Activated T-cell treated with anti-CD3 and anti-CD28 coated beads, Interleukin-2, amount 50 U/mL, for 4 hours (primary cell): Measurements from ENCODE around the gene DIRAS2. TPM values are rescaled to one million over a fixed set of nuclear protein-coding genes. Genes with fewer than 3 reads are reported as not detected.

Experiments
- ATAC-seq, 2 donors: fragments of 200-7000 bp; cut with Tn5 transposase; one replicate each; pipeline ENCODE4 v1.10.0; 2021
- DNase-seq: peaks from one replicate; pipeline ENCODE4 v3.0.0-alpha.2; 2020
- H3K27me3 Mint-ChIP-seq: one replicate; pipeline ENCODE4 v1.8.0; 2021; ENCODE audit warnings: low read depth, mixed read lengths
- H3K36me3 Mint-ChIP-seq: one replicate; pipeline ENCODE4 v1.8.0; 2022; ENCODE audit warnings: mixed read lengths; ENCODE audit not compliant: insufficient read depth
- H3K4me1 Mint-ChIP-seq: one replicate; pipeline ENCODE4 v1.8.0; 2021; ENCODE audit warnings: low read depth, mixed read lengths
- H3K4me3 Mint-ChIP-seq: one replicate; pipeline ENCODE4 v1.8.0; 2021; ENCODE audit warnings: mild to moderate bottlenecking, moderate library complexity, mixed read lengths
- H3K9me3 Mint-ChIP-seq: one replicate; pipeline ENCODE4 v1.8.0; 2021; ENCODE audit warnings: mixed read lengths
- total RNA-seq, 3 donors: library from RNA; stranded (reverse); gene quantifications; one replicate each; pipeline ENCODE4 v1.2.1, GENCODE V29; 2021

DIRAS2 gene
- total RNA-seq, 3 donors from 2014 or later = 0.05 TPM; not detected in 2

DNA sequence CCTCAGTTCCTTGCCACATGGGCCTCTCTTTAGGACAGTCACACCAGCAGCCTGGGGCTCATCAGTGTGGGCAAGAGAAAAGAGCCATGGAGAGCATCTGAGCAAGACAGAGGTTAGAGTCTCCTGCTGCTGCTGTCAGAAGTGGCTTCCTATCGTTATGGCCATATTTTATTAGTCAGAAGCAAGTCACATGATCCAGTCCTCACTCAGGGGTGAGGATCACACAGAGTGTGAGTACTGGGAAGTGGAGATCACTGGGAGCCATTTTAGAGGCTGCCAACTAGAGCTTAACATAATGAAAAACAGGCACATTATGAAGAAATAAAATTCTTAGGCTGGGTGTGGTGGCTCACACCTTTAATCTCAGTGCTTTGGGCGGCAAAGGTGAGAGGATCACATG lies 62.0 kb downstream of the DIRAS2 start:
- H3K36me3 Mint-ChIP-seq = no peaks in the 10 kb centered on the region

GRCh38 chr9:90579181-90579580 lies 63.4 kb downstream of the DIRAS2 start:
- no peaks in the 10 kb centered on the region for H3K36me3 Mint-ChIP-seq
- DNase-seq (no peak), ATAC-seq (no peak)
- peaks cover 9% of the 10 kb centered on the region for H3K27me3 Mint-ChIP-seq
- H3K4me3 Mint-ChIP-seq = no peak overlapping the region
- peaks cover 4% of the 10 kb centered on the region for H3K9me3 Mint-ChIP-seq
- H3K4me1 Mint-ChIP-seq = no peaks in the 10 kb centered on the region

More for the DNA sequence above, 62.0 kb downstream of the DIRAS2 start:
- no peaks in the 10 kb centered on the region for H3K4me1 Mint-ChIP-seq
- peaks cover 5% of the 10 kb centered on the region for H3K9me3 Mint-ChIP-seq
- ATAC-seq (no peak), DNase-seq (no peak)
- peaks cover 4% of the 10 kb centered on the region for H3K27me3 Mint-ChIP-seq
- H3K4me3 Mint-ChIP-seq = no peak overlapping the region

DNA sequence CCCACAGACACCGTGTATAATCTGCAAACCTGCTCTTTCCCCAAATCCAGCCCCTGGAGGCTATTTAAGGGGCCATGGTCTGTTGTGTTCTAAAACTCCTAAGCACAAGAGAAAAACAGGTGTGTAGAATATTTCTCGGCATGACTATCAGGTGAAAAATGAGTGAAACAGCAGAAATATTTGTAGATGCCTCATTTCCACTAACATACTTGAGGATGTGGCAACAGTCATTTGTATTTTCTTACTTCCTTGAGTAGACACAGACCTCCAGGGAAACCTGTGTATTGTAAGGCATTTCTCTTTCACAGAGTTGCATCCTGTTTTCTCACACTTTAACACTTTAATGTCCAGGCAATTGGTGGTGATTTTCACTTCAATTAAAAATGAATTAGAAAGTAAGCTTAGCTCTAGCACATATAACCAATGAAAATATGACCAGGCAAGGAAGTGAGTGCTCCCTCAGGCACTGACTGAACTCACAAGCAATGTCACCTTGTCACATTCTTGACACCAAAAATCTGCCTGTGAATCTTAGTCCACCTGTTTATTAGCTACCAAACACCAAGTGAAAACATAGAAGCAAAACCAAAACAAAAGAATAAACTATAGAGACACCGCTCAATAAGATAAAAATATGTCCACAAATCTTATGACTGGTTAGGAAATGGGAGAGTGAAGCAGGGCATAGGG lies 64.4 kb downstream of the DIRAS2 start:
- no peak overlapping the region for H3K4me3 Mint-ChIP-seq
- H3K9me3 Mint-ChIP-seq = peaks cover 7% of the 10 kb centered on the region
- ATAC-seq = no peak
- no peaks in the 10 kb centered on the region for H3K4me1 Mint-ChIP-seq
- DNase-seq = no peak
- peaks cover 13% of the 10 kb centered on the region for H3K27me3 Mint-ChIP-seq
- H3K36me3 Mint-ChIP-seq = no peaks in the 10 kb centered on the region

DNA sequence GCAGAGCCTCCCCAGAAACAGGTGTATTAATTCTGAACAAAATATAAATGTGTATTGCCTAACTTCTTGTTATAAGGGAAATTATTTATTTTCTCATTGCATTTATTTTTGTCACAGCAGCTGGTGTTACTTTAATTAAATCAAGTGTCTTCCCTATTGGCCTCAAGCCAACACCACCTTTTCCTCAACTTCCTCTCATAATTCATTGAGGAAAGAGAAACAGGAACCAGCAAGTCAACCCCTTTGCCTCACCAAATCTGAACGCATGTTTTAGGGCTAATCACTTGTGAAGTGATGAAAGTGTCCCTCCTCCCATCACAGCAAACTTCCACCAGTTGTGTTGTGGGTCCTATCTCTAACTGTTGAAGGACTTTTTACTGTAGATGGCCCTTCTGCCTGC lies 73.1 kb downstream of the DIRAS2 start:
- Mint-ChIP-seq H3K4me3 (no peak overlapping the region), H3K4me1 (no peaks in the 10 kb centered on the region)

GRCh38 chr9:90568667-90569066 lies 74.0 kb downstream of the DIRAS2 start:
- peaks cover 1% of the 10 kb centered on the region for H3K9me3 Mint-ChIP-seq

More for the DNA sequence above, 73.1 kb downstream of the DIRAS2 start:
- peaks cover 3% of the 10 kb centered on the region for H3K9me3 Mint-ChIP-seq
- ATAC-seq (no peak), DNase-seq (no peak)
- peaks cover 18% of the 10 kb centered on the region for H3K27me3 Mint-ChIP-seq
- H3K36me3 Mint-ChIP-seq = no peaks in the 10 kb centered on the region

DNA sequence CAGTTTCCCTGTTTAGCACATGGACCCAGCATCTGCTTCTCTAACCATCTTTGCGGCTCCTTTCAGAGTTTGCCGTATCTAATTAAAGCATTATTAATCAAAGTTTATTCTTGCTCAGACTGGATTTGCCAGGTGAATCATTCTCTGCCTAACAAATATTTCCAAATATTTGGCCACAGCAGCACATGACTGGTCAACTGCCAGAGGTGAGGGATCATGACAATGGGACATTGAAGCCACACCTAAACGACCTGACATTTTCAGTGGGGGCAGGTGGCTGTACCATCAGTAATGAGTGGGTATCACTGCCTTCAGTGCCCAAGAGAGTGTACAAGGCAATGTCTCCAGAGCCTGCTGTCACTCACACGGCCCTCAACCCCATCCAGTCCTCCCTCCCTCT lies 80.4 kb downstream of the DIRAS2 start:
- ATAC-seq (no peak), DNase-seq (no peak)
- Mint-ChIP-seq H3K4me1 (no peaks in the 10 kb centered on the region), H3K27me3 (no peaks in the 10 kb centered on the region), H3K36me3 (no peaks in the 10 kb centered on the region), H3K9me3 (no peaks in the 10 kb centered on the region), H3K4me3 (no peak overlapping the region)

More at GRCh38 chr9:90568667-90569066, 74.0 kb downstream of the DIRAS2 start:
- ATAC-seq (no peak), DNase-seq (no peak)
- Mint-ChIP-seq H3K36me3 (no peaks in the 10 kb centered on the region), H3K4me3 (no peak overlapping the region), H3K4me1 (no peaks in the 10 kb centered on the region), H3K27me3 (peaks cover 17% of the 10 kb centered on the region)

Other genes starting within 250 kb of the DIRAS2 start
- 1 to 10 TPM in 1 of 3 donors, under 1 TPM in 2; 0.48 to 3.8 (median 0.63) TPM for gene SYK, start 159.0 kb upstream of the DIRAS2 start, total RNA-seq